HG02678 (cell line): Measurements from ENCODE around the gene UBE2L5.

Experiments
- ATAC-seq: cut with Tn5 transposase; IDR thresholded peaks from one replicate; pipeline ENCODE4 v1.9.1; 2021; ENCODE audit warnings: mild to moderate bottlenecking, moderate library complexity; ENCODE audit not compliant: unreplicated experiment

UBE2L5 gene

DNA sequence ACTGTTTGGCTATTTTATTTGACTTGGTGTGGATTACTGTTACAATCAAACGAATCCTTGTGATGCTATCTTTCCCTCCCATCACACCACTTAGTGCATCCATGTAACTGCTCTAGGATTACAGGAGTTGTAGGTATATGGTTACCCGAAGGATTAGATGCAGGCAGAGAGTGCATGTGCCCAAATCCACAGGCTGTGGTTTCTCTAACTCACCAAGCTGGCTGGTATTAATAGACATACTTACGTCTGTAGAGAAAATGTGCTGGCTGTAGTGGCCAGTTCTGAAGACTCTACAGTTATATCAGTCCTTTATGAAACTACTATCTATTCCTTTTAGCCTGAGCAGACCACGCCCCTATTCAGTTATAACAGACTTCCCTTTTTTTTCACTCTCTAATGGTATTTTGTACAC, 44.6 kb downstream of the UBE2L5 start:
- ATAC-seq: no peak

DNA sequence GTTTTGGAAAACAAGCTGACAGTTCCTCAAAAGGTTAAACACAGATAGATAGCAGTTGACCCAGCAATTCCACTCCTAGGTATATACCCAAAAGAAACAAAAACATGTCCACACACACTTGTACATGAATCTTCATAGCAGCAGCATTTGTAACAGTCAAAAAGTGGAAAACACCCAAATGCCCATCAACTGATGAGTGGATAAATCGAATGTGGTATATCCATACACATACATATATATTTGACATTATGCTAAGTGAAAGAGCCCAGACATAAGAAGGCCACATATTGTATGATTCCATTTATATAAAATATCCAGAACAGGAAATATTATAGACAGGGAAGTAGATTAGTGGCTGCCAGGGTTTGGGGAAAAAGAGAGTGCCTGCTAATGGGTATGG, 51.4 kb downstream of the UBE2L5 start:
- ATAC-seq: no peak

DNA sequence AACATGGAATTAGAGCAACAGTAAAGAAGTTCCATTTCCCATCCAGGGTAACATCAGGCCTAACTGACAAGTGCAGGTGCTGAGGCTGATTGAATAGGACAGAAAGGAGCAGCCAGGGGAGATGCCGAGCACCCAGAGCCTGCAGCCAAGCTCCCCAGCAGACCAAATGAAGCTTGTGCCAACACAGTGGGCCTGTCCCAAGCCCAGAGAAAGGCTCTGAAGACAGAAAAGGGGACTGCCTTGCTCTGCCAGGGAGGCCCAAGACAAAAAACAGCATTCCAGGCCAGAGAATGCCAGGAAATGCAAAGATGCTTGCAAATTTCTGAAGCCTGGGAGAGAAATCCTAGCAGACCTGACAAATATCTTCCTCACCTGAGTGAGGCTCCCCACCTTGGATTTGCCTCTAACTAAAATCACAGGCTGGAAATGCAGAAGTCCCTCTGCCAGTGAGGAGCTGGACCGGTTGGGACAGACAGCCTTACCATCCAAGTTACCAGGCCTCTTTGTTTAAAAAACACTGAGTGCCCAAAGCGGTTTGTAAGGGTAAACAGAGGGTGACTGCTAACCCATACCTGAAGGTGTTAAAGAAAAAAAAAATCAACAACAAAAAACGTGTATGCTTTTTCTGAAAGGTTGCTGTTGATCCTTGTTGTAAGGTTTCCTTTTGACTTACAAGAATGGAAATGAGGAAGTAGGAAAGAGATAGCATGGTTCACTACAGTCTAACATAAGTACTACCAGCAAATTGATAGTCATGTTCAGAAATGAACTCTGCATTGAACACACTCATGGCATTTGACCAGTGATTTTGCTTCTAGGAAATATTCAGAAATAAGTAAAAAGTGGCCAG, 55.3 kb downstream of the UBE2L5 start:
- ATAC-seq: peak; percentile 82
